ENCODE measurements around the gene CD47.

CD47 gene

GRCh38 chr3:108103886-108104797, 13.3 kb upstream of the CD47 start:
- Histone ChIP-seq H2AFZ (ENCODE audit: low read depth, low read length) (no peak overlapping the region), H3K9me3 (ENCODE audit: insufficient read depth, low read length, severe bottlenecking) (no peaks in the 10 kb centered on the region)
- ATAC-seq (ENCODE audit: insufficient read depth, low read depth) = no peak

GRCh38 chr3:108103040-108103751, 12.4 kb upstream of the CD47 start:
- no peak for TF ChIP-seq CTCF (IDR thresholded peaks at IDR 0.05; ENCODE audit: borderline replicate concordance, extremely low read depth, low read length, poor library complexity, severe bottlenecking)
- Histone ChIP-seq H2AFZ (ENCODE audit: low read depth, low read length) (no peak overlapping the region), H4K20me1 (ENCODE audit: insufficient read depth, low read length) (no peaks in the 10 kb centered on the region), H3K36me3 (ENCODE audit: insufficient read depth, low read length) (no peaks in the 10 kb centered on the region), H3K9ac (ENCODE audit: low read depth, low read length) (no peak overlapping the region), H3K79me2 (ENCODE audit: insufficient read depth, low read length) (no peaks in the 10 kb centered on the region), H3K4me1 (ENCODE audit: insufficient read depth, low read length) (peaks cover 8% of the 10 kb centered on the region; the same call in 1 of the 2 replicates), H3K27ac (ENCODE audit: low read length) (no peak overlapping the region), H3K4me3 (ENCODE audit: low read depth in 1 of 2, low read length in 2 of 2) (no peak overlapping the region), H3K9me3 (ENCODE audit: insufficient read depth, low read length, severe bottlenecking) (no peaks in the 10 kb centered on the region), H3K27me3 (ENCODE audit: insufficient read depth, low read length, poor library complexity) (no peaks in the 10 kb centered on the region), H3K4me2 (ENCODE audit: insufficient read depth, low read length) (no peak overlapping the region)
- DNase-seq (no peak), ATAC-seq (ENCODE audit: insufficient read depth, low read depth) (no peak)

More at GRCh38 chr3:108103886-108104797, 13.3 kb upstream of the CD47 start:
- no peaks in the 10 kb centered on the region for H3K27me3 ChIP-seq (ENCODE audit: insufficient read depth, low read length, poor library complexity)
- no peak overlapping the region for H3K27ac ChIP-seq (ENCODE audit: low read length)
- H3K4me2 ChIP-seq (ENCODE audit: insufficient read depth, low read length) = no peak overlapping the region
- H4K20me1 ChIP-seq (ENCODE audit: insufficient read depth, low read length) = no peaks in the 10 kb centered on the region
- H3K36me3 ChIP-seq (ENCODE audit: insufficient read depth, low read length) = no peaks in the 10 kb centered on the region
- H3K4me3 ChIP-seq (ENCODE audit: low read depth in 1 of 2, low read length in 2 of 2) = no peak overlapping the region
- peaks cover 8% of the 10 kb centered on the region; the same call in 1 of the 2 replicates for H3K4me1 ChIP-seq (ENCODE audit: insufficient read depth, low read length)
- TF ChIP-seq EZH2 (IDR thresholded peaks at IDR 0.05; ENCODE audit: borderline replicate concordance, low read depth, low read length, severe bottlenecking) = no peak
- no peak for TF ChIP-seq CTCF (IDR thresholded peaks at IDR 0.05; ENCODE audit: borderline replicate concordance, extremely low read depth, low read length, poor library complexity, severe bottlenecking)
- no peak for DNase-seq
- no peaks in the 10 kb centered on the region for H3K79me2 ChIP-seq (ENCODE audit: insufficient read depth, low read length)
- no peak overlapping the region for H3K9ac ChIP-seq (ENCODE audit: low read depth, low read length)

GRCh38 chr3:108102420-108103039, 11.7 kb upstream of the CD47 start:
- H4K20me1 ChIP-seq (ENCODE audit: insufficient read depth, low read length) = no peaks in the 10 kb centered on the region
- ATAC-seq (ENCODE audit: insufficient read depth, low read depth) (no peak), DNase-seq (no peak)
- H3K9me3 ChIP-seq (ENCODE audit: insufficient read depth, low read length, severe bottlenecking) = no peaks in the 10 kb centered on the region
- H3K4me1 ChIP-seq (ENCODE audit: insufficient read depth, low read length) = peaks cover 8% of the 10 kb centered on the region; the same call in 1 of the 2 replicates
- no peak overlapping the region for H2AFZ ChIP-seq (ENCODE audit: low read depth, low read length)
- H3K4me3 ChIP-seq (ENCODE audit: low read depth in 1 of 2, low read length in 2 of 2) = no peak overlapping the region
- H3K27me3 ChIP-seq (ENCODE audit: insufficient read depth, low read length, poor library complexity) = no peaks in the 10 kb centered on the region
- H3K36me3 ChIP-seq (ENCODE audit: insufficient read depth, low read length) = no peaks in the 10 kb centered on the region
- TF ChIP-seq CTCF (IDR thresholded peaks at IDR 0.05; ENCODE audit: borderline replicate concordance, extremely low read depth, low read length, poor library complexity, severe bottlenecking) = no peak
- TF ChIP-seq EZH2 (IDR thresholded peaks at IDR 0.05; ENCODE audit: borderline replicate concordance, low read depth, low read length, severe bottlenecking) = no peak
- no peak overlapping the region for H3K4me2 ChIP-seq (ENCODE audit: insufficient read depth, low read length)
- H3K9ac ChIP-seq (ENCODE audit: low read depth, low read length) = no peak overlapping the region
- no peaks in the 10 kb centered on the region for H3K79me2 ChIP-seq (ENCODE audit: insufficient read depth, low read length)
- no peak overlapping the region for H3K27ac ChIP-seq (ENCODE audit: low read length)

All from DND-41 (cell line).